Measurements from ENCODE around the gene SMCR8.

- TF ChIP-seq CTCF (CRISPR knock-in tag; IDR thresholded peaks at IDR 0.05) (no peak), SUZ12 (IDR thresholded peaks at IDR 0.05; ENCODE audit: low read depth, low read length) (no peak), YY1 (IDR thresholded peaks at IDR 0.05; ENCODE audit: insufficient read depth, insufficient replicate concordance, low read depth, low read length) (no peak), CAMTA2 (CRISPR knock-in tag; IDR thresholded peaks at IDR 0.05; ENCODE audit: borderline replicate concordance) (no peak), ERF (CRISPR knock-in tag; IDR thresholded peaks at IDR 0.05) (no peak), TBP (CRISPR knock-in tag; IDR thresholded peaks at IDR 0.05) (no peak), SAFB2 (CRISPR knock-in tag; IDR thresholded peaks at IDR 0.05; ENCODE audit: borderline replicate concordance, low read depth) (no peak), RAD21 (CRISPR knock-in tag; IDR thresholded peaks at IDR 0.05) (no peak), ZNF598 (CRISPR knock-in tag; IDR thresholded peaks at IDR 0.05; ENCODE audit: borderline replicate concordance) (no peak), E2F2 (CRISPR knock-in tag; IDR thresholded peaks at IDR 0.05; ENCODE audit: borderline replicate concordance) (no peak)
Measured at GRCh38 chr17:18280766-18281371, 34.2 kb upstream of the SMCR8 start.
